Panc1 (cell line): ENCODE measurements around the gene TOR2A. TPM values are rescaled to one million over a fixed set of nuclear protein-coding genes. Genes with fewer than 3 reads are reported as not detected.

ENCODE experiments used
- ATAC-seq: fragments of 200-7000 bp; cut with Tn5 transposase; 2 replicates; pipeline ENCODE4 v1.9.1; 2020; ENCODE audit warnings: mild to moderate bottlenecking, moderate library complexity
- BruUV-seq: library from RNA; stranded (reverse); fragments of 400-500 nt; replicated peaks from 2 replicates; lab custom pipeline; 2021; lab: Mats Ljungman, UMichigan
- CTCF ChIA-PET: fragments of 300-600 bp; sonication (Branson Sonifier 250); formaldehyde crosslinking; loops from one replicate; lab custom pipeline; 2022; ENCODE audit warnings: antibody characterized with exemption; lab: Charles Lee
- POLR2A ChIA-PET: fragments of 300-600 bp; sonication (Branson Sonifier 250); formaldehyde crosslinking; loops from one replicate; lab custom pipeline; 2022; ENCODE audit warnings: antibody characterized with exemption; lab: Charles Lee
- DNase-seq: peaks from one replicate; pipeline ENCODE4 v3.0.0-alpha.2; 2010; ENCODE audit warnings: low read depth, low spot score
- H3K27ac ChIP-seq: 2 replicates; pipeline ENCODE4 v1.5.1; 2011; ENCODE audit warnings: mild to moderate bottlenecking, low read length, inconsistent platforms
- H3K27me3 ChIP-seq: fragments of 200-500 bp; sonication (Bioruptor generic); 2 replicates; pipeline ENCODE4 v1.6.0; 2014; ENCODE audit warnings: low read length, inconsistent platforms; ENCODE audit not compliant: control insufficient read depth, insufficient read depth
- H3K36me3 ChIP-seq: fragments of 200-500 bp; sonication (Bioruptor generic); 2 replicates; pipeline ENCODE4 v1.5.1; 2014; ENCODE audit warnings: inconsistent platforms, mild to moderate bottlenecking, low read length, moderate library complexity; ENCODE audit not compliant: control insufficient read depth, insufficient read depth
- H3K4me1 ChIP-seq: 2 replicates; pipeline ENCODE4 v1.5.1; 2011; ENCODE audit warnings: inconsistent platforms, mild to moderate bottlenecking, low read length, moderate library complexity; ENCODE audit not compliant: control insufficient read depth, insufficient read depth
- H3K4me3 ChIP-seq, 2 experiments: 2 replicates each; pipeline ENCODE4 v1.5.1; 2011 to 2012; ENCODE audit warnings: low read depth in 2 of 2, low read length in 2 of 2, mild to moderate bottlenecking in 2 of 2, inconsistent platforms in 1 of 2, moderate library complexity in 1 of 2
- H3K9me3 ChIP-seq: fragments of 200-500 bp; sonication (Bioruptor generic); 2 replicates; pipeline ENCODE4 v1.5.1; 2014; ENCODE audit warnings: low read depth, mild to moderate bottlenecking, inconsistent platforms, low read length, moderate library complexity; ENCODE audit not compliant: control insufficient read depth, insufficient read depth
- POLR2AphosphoS5 ChIP-seq: IDR thresholded peaks from 2 replicates; pipeline ENCODE4 v1.6.1; 2012; ENCODE audit warnings: mild to moderate bottlenecking, low read depth, low read length, moderate library complexity
- SIN3A ChIP-seq: IDR thresholded peaks from 2 replicates; pipeline ENCODE4 v1.6.1; 2012; ENCODE audit warnings: low read depth, mild to moderate bottlenecking, low read length, moderate library complexity, borderline replicate concordance; ENCODE audit not compliant: insufficient read depth
- TCF7L2 ChIP-seq: IDR thresholded peaks from 2 replicates; pipeline ENCODE4 v1.6.1; 2011; ENCODE audit warnings: mild to moderate bottlenecking, low read depth, low read length, inconsistent platforms
- in situ Hi-C: cut with HindIII; loops from 2 replicates; pipeline ENCODE4 v1.10.0; 2016; ENCODE audit warnings: low sequenced_read_pairs, low pct_unique_long_range_greater_than_20kb
- intact Hi-C: fragments of 100-400 bp; cut with micrococcal nuclease; formaldehyde crosslinking; loops from one replicate; pipeline ENCODE4 v1.10.0; 2022; ENCODE audit not compliant: unreplicated experiment
- total RNA-seq: library from RNA; stranded (reverse); gene quantifications from one replicate; pipeline ENCODE4 v1.2.1, GENCODE V29; 2021; ENCODE audit not compliant: unreplicated experiment
- TF ChIP-seq, protein P1 (sequence below), 2 experiments: IDR thresholded peaks; 2 replicates each; pipeline ENCODE4 v1.6.1; 2011 to 2012; ENCODE audit warnings: low read depth in 2 of 2, control low read depth in 1 of 2, low read length in 1 of 2, mild to moderate bottlenecking in 1 of 2, moderate library complexity in 1 of 2; ENCODE audit not compliant: insufficient read depth in 1 of 2
- TF ChIP-seq, protein P2 (sequence below): fragments of 450-650 bp; IDR thresholded peaks from 2 replicates; pipeline ENCODE4 v1.5.1; 2017; ENCODE audit warnings: mild to moderate bottlenecking

Gene TOR2A
- total RNA-seq, 1 experiment from 2014 or later, result 8.2 TPM

DNA sequence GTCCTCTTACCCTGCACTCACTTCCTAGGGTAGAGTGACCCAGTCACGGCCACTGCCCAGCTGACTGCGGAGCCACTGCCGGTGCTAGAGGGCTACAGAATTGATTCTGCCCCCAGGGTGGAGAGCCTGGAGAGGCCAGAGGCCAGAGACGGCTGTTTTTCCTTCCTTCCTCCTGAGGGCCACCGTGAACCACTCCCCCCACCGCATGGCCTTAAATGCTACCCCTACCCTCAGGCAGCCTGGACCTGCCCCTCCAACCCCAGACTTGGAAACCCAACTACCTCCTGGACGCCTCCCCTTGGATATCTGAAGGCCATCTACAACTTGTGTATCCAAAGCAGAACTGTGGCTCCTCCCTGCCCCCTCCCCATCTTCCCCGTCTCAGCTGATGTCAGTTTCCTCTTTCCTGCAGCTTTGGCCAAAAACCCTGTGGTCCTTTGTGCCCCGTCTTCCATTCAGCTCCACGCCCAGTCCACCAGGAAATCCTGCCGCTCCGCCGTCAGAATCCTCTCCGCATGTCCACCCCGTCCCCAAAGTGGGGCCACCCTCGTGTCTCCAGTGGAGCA lies 27.1 kb upstream of the TOR2A start:
- Histone ChIP-seq H3K4me1 (no peaks in the 10 kb centered on the region), H3K9me3 (no peaks in the 10 kb centered on the region), H3K4me3 (no peak overlapping the region), H3K27ac (no peak overlapping the region), H3K36me3 (no peaks in the 10 kb centered on the region), H3K27me3 (no peaks in the 10 kb centered on the region)
- no TSS peak for BruUV-seq
- intact Hi-C loops (no loop called here), in situ Hi-C loops (no loop called here)
- CTCF ChIA-PET, result no interaction called here
- DNase-seq (no peak), ATAC-seq (no peak)
- TF ChIP-seq POLR2AphosphoS5 (no peak), SIN3A (no peak), TCF7L2 (no peak)
- TF ChIP-seq, protein P1, sequence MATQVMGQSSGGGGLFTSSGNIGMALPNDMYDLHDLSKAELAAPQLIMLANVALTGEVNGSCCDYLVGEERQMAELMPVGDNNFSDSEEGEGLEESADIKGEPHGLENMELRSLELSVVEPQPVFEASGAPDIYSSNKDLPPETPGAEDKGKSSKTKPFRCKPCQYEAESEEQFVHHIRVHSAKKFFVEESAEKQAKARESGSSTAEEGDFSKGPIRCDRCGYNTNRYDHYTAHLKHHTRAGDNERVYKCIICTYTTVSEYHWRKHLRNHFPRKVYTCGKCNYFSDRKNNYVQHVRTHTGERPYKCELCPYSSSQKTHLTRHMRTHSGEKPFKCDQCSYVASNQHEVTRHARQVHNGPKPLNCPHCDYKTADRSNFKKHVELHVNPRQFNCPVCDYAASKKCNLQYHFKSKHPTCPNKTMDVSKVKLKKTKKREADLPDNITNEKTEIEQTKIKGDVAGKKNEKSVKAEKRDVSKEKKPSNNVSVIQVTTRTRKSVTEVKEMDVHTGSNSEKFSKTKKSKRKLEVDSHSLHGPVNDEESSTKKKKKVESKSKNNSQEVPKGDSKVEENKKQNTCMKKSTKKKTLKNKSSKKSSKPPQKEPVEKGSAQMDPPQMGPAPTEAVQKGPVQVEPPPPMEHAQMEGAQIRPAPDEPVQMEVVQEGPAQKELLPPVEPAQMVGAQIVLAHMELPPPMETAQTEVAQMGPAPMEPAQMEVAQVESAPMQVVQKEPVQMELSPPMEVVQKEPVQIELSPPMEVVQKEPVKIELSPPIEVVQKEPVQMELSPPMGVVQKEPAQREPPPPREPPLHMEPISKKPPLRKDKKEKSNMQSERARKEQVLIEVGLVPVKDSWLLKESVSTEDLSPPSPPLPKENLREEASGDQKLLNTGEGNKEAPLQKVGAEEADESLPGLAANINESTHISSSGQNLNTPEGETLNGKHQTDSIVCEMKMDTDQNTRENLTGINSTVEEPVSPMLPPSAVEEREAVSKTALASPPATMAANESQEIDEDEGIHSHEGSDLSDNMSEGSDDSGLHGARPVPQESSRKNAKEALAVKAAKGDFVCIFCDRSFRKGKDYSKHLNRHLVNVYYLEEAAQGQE (IDR thresholded peaks at IDR 0.05; ENCODE audit: insufficient read depth in 1 of 2, low read depth in 2 of 2, low read length in 1 of 2), result no peak
- TF ChIP-seq, protein P2, sequence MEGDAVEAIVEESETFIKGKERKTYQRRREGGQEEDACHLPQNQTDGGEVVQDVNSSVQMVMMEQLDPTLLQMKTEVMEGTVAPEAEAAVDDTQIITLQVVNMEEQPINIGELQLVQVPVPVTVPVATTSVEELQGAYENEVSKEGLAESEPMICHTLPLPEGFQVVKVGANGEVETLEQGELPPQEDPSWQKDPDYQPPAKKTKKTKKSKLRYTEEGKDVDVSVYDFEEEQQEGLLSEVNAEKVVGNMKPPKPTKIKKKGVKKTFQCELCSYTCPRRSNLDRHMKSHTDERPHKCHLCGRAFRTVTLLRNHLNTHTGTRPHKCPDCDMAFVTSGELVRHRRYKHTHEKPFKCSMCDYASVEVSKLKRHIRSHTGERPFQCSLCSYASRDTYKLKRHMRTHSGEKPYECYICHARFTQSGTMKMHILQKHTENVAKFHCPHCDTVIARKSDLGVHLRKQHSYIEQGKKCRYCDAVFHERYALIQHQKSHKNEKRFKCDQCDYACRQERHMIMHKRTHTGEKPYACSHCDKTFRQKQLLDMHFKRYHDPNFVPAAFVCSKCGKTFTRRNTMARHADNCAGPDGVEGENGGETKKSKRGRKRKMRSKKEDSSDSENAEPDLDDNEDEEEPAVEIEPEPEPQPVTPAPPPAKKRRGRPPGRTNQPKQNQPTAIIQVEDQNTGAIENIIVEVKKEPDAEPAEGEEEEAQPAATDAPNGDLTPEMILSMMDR, result no peak
- POLR2A ChIA-PET, result interaction anchor here (0.6 kb wide), 1 partner anchor 108 kb away, joined by 14 read pairs; no protein-coding TSS in a partner anchor

DNA sequence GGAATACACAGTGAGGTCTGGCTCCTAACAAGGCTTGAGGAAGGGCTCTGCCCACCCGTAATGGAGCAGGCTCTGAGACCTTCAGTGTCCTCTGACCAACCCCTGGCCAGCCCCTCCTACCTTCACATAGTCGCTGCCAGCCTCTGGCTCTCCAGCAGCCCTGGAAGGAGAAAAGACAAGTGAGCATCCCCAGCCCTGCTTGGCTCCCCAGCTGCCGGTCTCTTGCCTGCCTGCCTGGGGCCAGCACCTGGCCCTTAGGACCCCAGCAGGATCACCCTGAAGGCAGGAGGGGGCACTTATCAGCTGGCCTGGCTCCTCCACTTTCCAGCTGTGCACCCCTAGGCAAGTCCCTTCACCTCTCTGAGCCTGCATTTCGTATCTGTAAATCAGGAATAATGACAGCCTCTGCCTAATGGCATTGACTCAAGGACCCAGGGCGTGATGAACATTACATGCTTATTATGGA lies 26.4 kb upstream of the TOR2A start:
- ATAC-seq, result 0 out of 2 replicates have a peak, but pooled peaks have one; percentile 47
- in situ Hi-C loops, result no loop called here
- CTCF ChIA-PET, result no interaction called here
- POLR2A ChIA-PET, result no interaction called here
- Histone ChIP-seq H3K9me3 (no peaks in the 10 kb centered on the region), H3K4me1 (no peaks in the 10 kb centered on the region), H3K4me3 (no peak overlapping the region), H3K36me3 (no peaks in the 10 kb centered on the region), H3K27ac (no peak overlapping the region), H3K27me3 (no peaks in the 10 kb centered on the region)
- intact Hi-C loops, result no loop called here
- DNase-seq, result no peak
- BruUV-seq, result no TSS peak
- TF ChIP-seq POLR2AphosphoS5 (no peak), SIN3A (no peak), TCF7L2 (no peak)
- TF ChIP-seq, protein P2, result no peak
- TF ChIP-seq, protein P1 (IDR thresholded peaks at IDR 0.05; ENCODE audit: insufficient read depth in 1 of 2, low read depth in 2 of 2, low read length in 1 of 2), result no peak
